ENCODE measurements around the gene FBXW8. TPM values are rescaled to one million over a fixed set of nuclear protein-coding genes. Genes with fewer than 3 reads are reported as not detected.

FBXW8 gene
- total RNA-seq, 1 donor from 2014 or later, result 3.3 TPM

DNA sequence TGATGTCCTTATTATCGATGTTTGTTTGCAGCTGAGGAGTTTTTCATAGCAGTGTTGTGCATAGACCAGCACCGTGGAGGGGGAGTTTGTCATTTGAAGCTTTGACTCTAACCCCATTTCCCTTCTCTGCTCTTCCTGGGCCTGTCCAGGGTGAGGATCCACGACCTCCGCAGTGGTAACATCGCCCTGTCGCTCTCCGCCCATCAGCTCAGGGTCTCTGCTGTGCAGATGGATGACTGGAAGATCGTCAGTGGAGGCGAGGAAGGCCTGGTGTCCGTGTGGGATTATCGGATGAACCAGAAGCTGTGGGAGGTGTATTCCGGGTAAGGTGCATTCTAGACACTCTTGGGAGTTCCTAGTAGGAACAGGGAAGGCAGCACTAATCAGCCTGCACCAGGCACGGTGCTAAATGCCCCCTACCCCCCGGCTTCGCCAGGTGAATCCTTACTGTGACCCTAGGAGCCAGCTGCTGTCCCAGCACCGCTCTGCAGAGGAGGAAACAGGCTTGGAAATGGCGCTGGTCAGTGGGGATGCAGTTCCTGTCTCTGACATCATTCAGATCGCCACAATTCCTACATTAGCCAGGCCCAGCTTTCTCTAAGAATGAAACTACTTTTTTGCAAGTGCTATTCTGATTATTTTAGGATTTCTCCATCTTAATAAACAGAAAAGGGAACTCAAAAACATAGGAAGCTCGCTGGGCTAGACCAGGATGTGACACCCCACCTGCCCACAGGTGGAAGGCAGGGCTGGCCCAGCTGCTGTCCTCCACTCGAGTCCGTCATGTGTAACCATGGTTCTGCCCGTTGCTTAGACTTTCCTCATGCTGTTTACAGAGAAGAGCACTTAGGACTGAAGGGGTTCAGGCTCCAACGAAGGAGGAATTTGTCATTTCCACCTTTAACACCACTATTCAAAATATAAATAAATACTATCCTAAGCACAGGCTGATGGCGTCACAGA, 113.5 kb downstream of the FBXW8 start:
- no peak overlapping the region for H3K4me3 ChIP-seq
- peaks cover 0 to 5% of the 10 kb centered on the region in 2 donors for H3K4me1 ChIP-seq
- no peaks in the 10 kb centered on the region for H3K27me3 ChIP-seq
- H3K27ac ChIP-seq, result no peak overlapping the region
- peaks cover 32 to 49% of the 10 kb centered on the region in 2 donors for H3K36me3 ChIP-seq
- intact Hi-C loops (cut with DNase I), result loop anchor here (2.0 to 10.0 kb wide), 2 partner anchors 91 to 127 kb away; no protein-coding TSS in a partner anchor
- TF ChIP-seq, protein P1, sequence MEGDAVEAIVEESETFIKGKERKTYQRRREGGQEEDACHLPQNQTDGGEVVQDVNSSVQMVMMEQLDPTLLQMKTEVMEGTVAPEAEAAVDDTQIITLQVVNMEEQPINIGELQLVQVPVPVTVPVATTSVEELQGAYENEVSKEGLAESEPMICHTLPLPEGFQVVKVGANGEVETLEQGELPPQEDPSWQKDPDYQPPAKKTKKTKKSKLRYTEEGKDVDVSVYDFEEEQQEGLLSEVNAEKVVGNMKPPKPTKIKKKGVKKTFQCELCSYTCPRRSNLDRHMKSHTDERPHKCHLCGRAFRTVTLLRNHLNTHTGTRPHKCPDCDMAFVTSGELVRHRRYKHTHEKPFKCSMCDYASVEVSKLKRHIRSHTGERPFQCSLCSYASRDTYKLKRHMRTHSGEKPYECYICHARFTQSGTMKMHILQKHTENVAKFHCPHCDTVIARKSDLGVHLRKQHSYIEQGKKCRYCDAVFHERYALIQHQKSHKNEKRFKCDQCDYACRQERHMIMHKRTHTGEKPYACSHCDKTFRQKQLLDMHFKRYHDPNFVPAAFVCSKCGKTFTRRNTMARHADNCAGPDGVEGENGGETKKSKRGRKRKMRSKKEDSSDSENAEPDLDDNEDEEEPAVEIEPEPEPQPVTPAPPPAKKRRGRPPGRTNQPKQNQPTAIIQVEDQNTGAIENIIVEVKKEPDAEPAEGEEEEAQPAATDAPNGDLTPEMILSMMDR (IDR thresholded peaks at IDR 0.05), result no peak
- DNase-seq (ENCODE audit: low spot score in 2 of 2), result peak in 1 of 2 donors; percentile 56
- H3K9me3 ChIP-seq, result no peaks in the 10 kb centered on the region

DNA sequence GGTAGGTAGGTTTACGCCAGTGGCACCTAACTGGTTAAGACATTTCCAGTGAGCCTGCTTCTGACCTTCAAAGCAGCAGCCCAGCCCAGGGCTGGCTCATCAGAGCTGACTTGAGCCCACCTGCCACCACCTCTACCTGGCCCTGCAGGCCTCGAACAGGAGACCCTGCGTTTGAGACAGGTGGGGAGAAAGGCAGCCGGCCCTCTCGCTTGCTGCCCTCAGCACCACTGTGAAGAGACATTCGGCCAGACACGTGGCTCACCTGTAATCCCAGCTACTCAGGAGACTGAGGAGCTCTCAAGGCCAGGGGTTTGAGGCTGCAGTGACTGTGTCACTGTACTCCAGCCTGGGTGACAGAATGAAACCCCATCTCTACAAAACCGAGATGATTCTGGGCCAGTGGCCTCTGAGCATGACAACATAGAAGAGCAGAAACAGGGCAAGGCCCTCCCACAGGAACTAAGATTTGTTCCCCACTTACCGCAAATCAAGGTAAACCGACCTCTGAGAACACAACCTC, 114.3 kb downstream of the FBXW8 start:
- no peaks in the 10 kb centered on the region for H3K27me3 ChIP-seq
- intact Hi-C loops (cut with DNase I), result loop anchor here (2.0 to 10.0 kb wide), 2 partner anchors 90 to 126 kb away; no protein-coding TSS in a partner anchor
- H3K9me3 ChIP-seq, result no peaks in the 10 kb centered on the region
- no peak overlapping the region for H3K4me3 ChIP-seq
- H3K36me3 ChIP-seq, result peaks cover 32 to 52% of the 10 kb centered on the region in 2 donors
- TF ChIP-seq, protein P1 (IDR thresholded peaks at IDR 0.05), result no peak
- H3K27ac ChIP-seq, result no peak overlapping the region
- DNase-seq (ENCODE audit: low spot score in 2 of 2), result no peak
- peaks cover 0 to 5% of the 10 kb centered on the region in 2 donors for H3K4me1 ChIP-seq

DNA sequence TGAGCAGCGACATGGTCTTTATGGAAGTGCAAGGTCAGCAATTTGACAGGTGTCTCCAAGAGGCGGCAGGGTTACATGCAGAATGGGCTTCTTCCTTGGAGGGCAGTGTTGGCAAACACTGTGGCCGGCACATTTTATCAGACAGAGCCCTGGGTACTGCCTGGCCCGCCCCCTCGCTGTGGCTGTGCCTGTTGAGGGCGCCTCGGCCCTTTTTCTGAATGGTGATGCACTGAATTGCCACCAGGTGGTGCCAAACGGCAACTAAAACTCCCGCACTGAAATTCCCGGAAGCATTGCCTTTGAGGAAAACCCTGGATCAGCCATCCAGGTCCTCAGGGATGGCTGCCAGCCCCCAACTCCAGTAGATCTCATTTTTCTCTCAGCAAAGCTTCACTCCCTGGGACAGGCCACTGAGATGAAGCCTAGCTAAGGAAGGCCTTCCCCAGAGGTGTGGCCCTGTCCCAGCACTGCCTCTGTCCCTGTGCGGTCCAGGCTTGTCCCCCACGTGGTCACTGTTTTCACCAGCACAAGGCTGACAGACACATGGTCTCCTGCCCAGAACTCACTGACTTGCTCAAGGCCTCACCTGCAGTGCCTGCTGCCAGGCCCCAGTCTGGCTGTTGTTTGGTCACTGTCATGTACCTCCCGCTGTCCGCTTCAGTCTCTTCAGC, 114.9 kb downstream of the FBXW8 start:
- Histone ChIP-seq H3K36me3 (peaks cover 32 to 54% of the 10 kb centered on the region in 2 donors), H3K27ac (no peak overlapping the region), H3K4me3 (no peak overlapping the region), H3K4me1 (peaks cover 0 to 5% of the 10 kb centered on the region in 2 donors), H3K27me3 (no peaks in the 10 kb centered on the region), H3K9me3 (no peaks in the 10 kb centered on the region)
- DNase-seq (ENCODE audit: low spot score in 2 of 2), result peak in 1 of 2 donors; percentile 79
- TF ChIP-seq, protein P1 (IDR thresholded peaks at IDR 0.05), result peak; percentile 78 to 90 (median 85)
- intact Hi-C loops (cut with DNase I), result loop anchor here (2.0 to 10.0 kb wide), 2 partner anchors 89 to 125 kb away; no protein-coding TSS in a partner anchor

DNA sequence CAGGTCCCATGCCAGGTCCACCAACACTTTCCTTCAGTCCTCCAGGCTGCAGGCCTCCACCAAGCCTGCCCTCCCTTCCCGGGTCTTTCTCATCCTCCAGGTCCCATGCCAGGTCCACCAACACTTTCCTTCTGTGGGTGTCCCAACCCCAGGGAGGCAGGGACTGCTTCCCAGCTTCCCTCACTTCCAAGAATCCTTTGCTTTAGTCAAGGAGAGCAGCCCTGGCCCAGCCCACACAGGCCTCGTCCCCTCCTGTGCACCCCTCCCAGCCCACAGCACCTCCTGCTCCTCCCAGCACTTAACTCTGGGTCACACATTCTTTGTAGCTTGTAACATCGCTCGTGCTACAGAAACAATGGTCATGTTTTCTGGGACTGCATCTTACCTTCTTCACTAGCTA, 115.6 kb downstream of the FBXW8 start:
- Histone ChIP-seq H3K4me3 (no peak overlapping the region), H3K4me1 (peaks cover 0 to 5% of the 10 kb centered on the region in 2 donors), H3K27me3 (no peaks in the 10 kb centered on the region), H3K27ac (no peak overlapping the region), H3K36me3 (peaks cover 32 to 54% of the 10 kb centered on the region in 2 donors), H3K9me3 (no peaks in the 10 kb centered on the region)
- intact Hi-C loops (cut with DNase I), result loop anchor here (10.0 kb wide), 1 partner anchor 88 kb away; no protein-coding TSS in a partner anchor
- no peak for DNase-seq (ENCODE audit: low spot score in 2 of 2)
- TF ChIP-seq, protein P1 (IDR thresholded peaks at IDR 0.05), result no peak

DNA sequence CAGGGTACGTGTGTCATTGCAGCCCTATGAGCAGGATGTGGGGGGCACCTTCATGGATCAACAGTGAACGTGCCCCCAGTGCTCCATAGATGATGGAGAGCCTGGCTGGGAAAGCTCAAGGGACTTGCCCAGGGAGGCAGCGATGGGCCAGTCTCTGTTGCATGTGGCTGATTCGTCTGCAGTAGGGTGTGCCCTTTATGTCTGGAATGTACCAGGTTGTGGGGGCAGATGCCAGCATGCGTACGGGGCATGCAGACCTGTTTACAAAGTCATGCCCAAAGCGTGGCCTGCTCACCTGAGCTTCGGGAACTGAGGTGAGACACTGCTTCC, 116.1 kb downstream of the FBXW8 start:
- intact Hi-C loops (cut with DNase I), result loop anchor here (10.0 kb wide), 1 partner anchor 88 kb away; no protein-coding TSS in a partner anchor
- peak in 1 of 2 donors; percentile 39 for DNase-seq (ENCODE audit: low spot score in 2 of 2)
- Histone ChIP-seq H3K27me3 (no peaks in the 10 kb centered on the region), H3K36me3 (peaks cover 32 to 54% of the 10 kb centered on the region in 2 donors), H3K27ac (no peak overlapping the region), H3K4me3 (no peak overlapping the region), H3K4me1 (peaks cover 0 to 5% of the 10 kb centered on the region in 2 donors), H3K9me3 (no peaks in the 10 kb centered on the region)
- TF ChIP-seq, protein P1 (IDR thresholded peaks at IDR 0.05), result no peak

Measured in ascending aorta (tissue), 2 donors.